Measurements from ENCODE around the gene BCL11A. TPM values are rescaled to one million over a fixed set of nuclear protein-coding genes. Genes with fewer than 3 reads are reported as not detected.

The BCL11A gene
- total RNA-seq, 2 donors from 2014 or later = 0.81 TPM; not detected in 1

- no peak overlapping the region for H3K27ac Mint-ChIP-seq
- peaks cover 3 to 15% of the 10 kb centered on the region in 2 donors for H3K27me3 Mint-ChIP-seq
- no peak for DNase-seq (ENCODE audit: low spot score)
- no peaks in the 10 kb centered on the region for H3K9me3 Mint-ChIP-seq
- ATAC-seq = no peak
- no peak overlapping the region for H3K4me3 Mint-ChIP-seq
- no peaks in the 10 kb centered on the region for H3K36me3 Mint-ChIP-seq
- peaks cover 4 to 5% of the 10 kb centered on the region in 2 donors for H3K4me1 Mint-ChIP-seq (ENCODE audit: low read depth in 2 of 2)
Measured at GRCh38 chr2:60472663-60473289, 80.7 kb downstream of the BCL11A start.

GRCh38 chr2:60472041-60472440, 81.4 kb downstream of the BCL11A start:
- Mint-ChIP-seq H3K27me3 (peaks cover 3 to 15% of the 10 kb centered on the region in 2 donors), H3K27ac (no peak overlapping the region), H3K4me1 (ENCODE audit: low read depth in 2 of 2) (peaks cover 4 to 5% of the 10 kb centered on the region in 2 donors), H3K36me3 (no peaks in the 10 kb centered on the region), H3K4me3 (no peak overlapping the region), H3K9me3 (no peaks in the 10 kb centered on the region)
- no peak for DNase-seq (ENCODE audit: low spot score)
- no peak for ATAC-seq

GRCh38 chr2:60470340-60470739, 83.1 kb downstream of the BCL11A start:
- H3K27me3 Mint-ChIP-seq = peaks cover 3 to 15% of the 10 kb centered on the region in 2 donors
- no peaks in the 10 kb centered on the region for H3K9me3 Mint-ChIP-seq
- no peak for ATAC-seq
- peaks cover 4 to 5% of the 10 kb centered on the region in 2 donors for H3K4me1 Mint-ChIP-seq (ENCODE audit: low read depth in 2 of 2)
- no peak overlapping the region for H3K4me3 Mint-ChIP-seq
- H3K27ac Mint-ChIP-seq = no peak overlapping the region
- no peaks in the 10 kb centered on the region for H3K36me3 Mint-ChIP-seq
- DNase-seq (ENCODE audit: low spot score) = no peak

GRCh38 chr2:60469536-60470317, 83.7 kb downstream of the BCL11A start:
- DNase-seq (ENCODE audit: low spot score) (no peak), ATAC-seq (no peak)
- H3K27ac Mint-ChIP-seq = no peak overlapping the region
- peaks cover 4 to 5% of the 10 kb centered on the region in 2 donors for H3K4me1 Mint-ChIP-seq (ENCODE audit: low read depth in 2 of 2)
- H3K9me3 Mint-ChIP-seq = no peaks in the 10 kb centered on the region
- H3K36me3 Mint-ChIP-seq = no peaks in the 10 kb centered on the region
- H3K27me3 Mint-ChIP-seq = peaks cover 2 to 10% of the 10 kb centered on the region in 2 donors
- no peak overlapping the region for H3K4me3 Mint-ChIP-seq

- no peaks in the 10 kb centered on the region for H3K9me3 Mint-ChIP-seq
- DNase-seq (ENCODE audit: low spot score) = no peak
- peaks cover 4 to 5% of the 10 kb centered on the region in 2 donors for H3K4me1 Mint-ChIP-seq (ENCODE audit: low read depth in 2 of 2)
- no peak overlapping the region for H3K27ac Mint-ChIP-seq
- H3K27me3 Mint-ChIP-seq = peaks cover 0 to 7% of the 10 kb centered on the region in 2 donors
- ATAC-seq = no peak
- no peak overlapping the region for H3K4me3 Mint-ChIP-seq
- H3K36me3 Mint-ChIP-seq = no peaks in the 10 kb centered on the region
Measured at GRCh38 chr2:60468382-60469085, 84.9 kb downstream of the BCL11A start.

GRCh38 chr2:60466161-60466702, 87.2 kb downstream of the BCL11A start:
- Mint-ChIP-seq H3K36me3 (no peaks in the 10 kb centered on the region), H3K4me3 (no peak overlapping the region), H3K9me3 (no peaks in the 10 kb centered on the region), H3K27me3 (peaks cover 0 to 7% of the 10 kb centered on the region in 2 donors), H3K4me1 (ENCODE audit: low read depth in 2 of 2) (peaks cover 4 to 5% of the 10 kb centered on the region in 2 donors), H3K27ac (no peak overlapping the region)
- ATAC-seq = no peak
- DNase-seq (ENCODE audit: low spot score) = no peak

- Mint-ChIP-seq H3K27me3 (peaks cover 0 to 7% of the 10 kb centered on the region in 2 donors), H3K36me3 (no peaks in the 10 kb centered on the region), H3K9me3 (no peaks in the 10 kb centered on the region), H3K4me1 (ENCODE audit: low read depth in 2 of 2) (peaks cover 4 to 5% of the 10 kb centered on the region in 2 donors), H3K4me3 (no peak overlapping the region), H3K27ac (no peak overlapping the region)
- no peak for ATAC-seq
- no peak for DNase-seq (ENCODE audit: low spot score)
Measured at GRCh38 chr2:60465736-60466135, 87.7 kb downstream of the BCL11A start.

GRCh38 chr2:60463249-60463648, 90.2 kb downstream of the BCL11A start:
- no peak for ATAC-seq
- Mint-ChIP-seq H3K4me1 (ENCODE audit: low read depth in 2 of 2) (no peaks in the 10 kb centered on the region), H3K27me3 (peaks cover 0 to 5% of the 10 kb centered on the region in 2 donors), H3K9me3 (no peaks in the 10 kb centered on the region), H3K4me3 (no peak overlapping the region), H3K36me3 (no peaks in the 10 kb centered on the region), H3K27ac (no peak overlapping the region)
- no peak for DNase-seq (ENCODE audit: low spot score)

GRCh38 chr2:60461421-60462108, 91.9 kb downstream of the BCL11A start:
- Mint-ChIP-seq H3K36me3 (no peaks in the 10 kb centered on the region), H3K4me3 (no peak overlapping the region), H3K9me3 (no peaks in the 10 kb centered on the region), H3K27ac (peak overlapping the region in 1 of 2 donors; percentile 65), H3K4me1 (ENCODE audit: low read depth in 2 of 2) (no peaks in the 10 kb centered on the region), H3K27me3 (peaks cover 0 to 5% of the 10 kb centered on the region in 2 donors)
- DNase-seq (ENCODE audit: low spot score) (no peak), ATAC-seq (no peak)

GRCh38 chr2:60460577-60461420, 92.7 kb downstream of the BCL11A start:
- Mint-ChIP-seq H3K27ac (peak overlapping the region in 1 of 2 donors; percentile 65), H3K36me3 (no peaks in the 10 kb centered on the region), H3K4me1 (ENCODE audit: low read depth in 2 of 2) (no peaks in the 10 kb centered on the region), H3K4me3 (no peak overlapping the region), H3K27me3 (peaks cover 3 to 5% of the 10 kb centered on the region in 2 donors), H3K9me3 (no peaks in the 10 kb centered on the region)
- DNase-seq (ENCODE audit: low spot score) (no peak), ATAC-seq (peak in 1 of 2 donors; percentile 20)

GRCh38 chr2:60459851-60460250, 93.6 kb downstream of the BCL11A start:
- Mint-ChIP-seq H3K36me3 (no peaks in the 10 kb centered on the region), H3K27me3 (peaks cover 3 to 5% of the 10 kb centered on the region in 2 donors), H3K27ac (no peak overlapping the region), H3K4me3 (no peak overlapping the region), H3K4me1 (ENCODE audit: low read depth in 2 of 2) (no peaks in the 10 kb centered on the region), H3K9me3 (no peaks in the 10 kb centered on the region)
- no peak for ATAC-seq
- DNase-seq (ENCODE audit: low spot score) = no peak

GRCh38 chr2:60456115-60456770, 97.2 kb downstream of the BCL11A start:
- DNase-seq (ENCODE audit: low spot score) = no peak
- Mint-ChIP-seq H3K27ac (no peak overlapping the region), H3K36me3 (no peaks in the 10 kb centered on the region), H3K27me3 (peaks cover 5% of the 10 kb centered on the region in 2 donors), H3K4me1 (ENCODE audit: low read depth in 2 of 2) (no peaks in the 10 kb centered on the region), H3K9me3 (no peaks in the 10 kb centered on the region), H3K4me3 (no peak overlapping the region)
- ATAC-seq = no peak
